A673 (cell line): ENCODE data around the gene SLX4IP. TPM values are rescaled to one million over a fixed set of nuclear protein-coding genes. Genes with fewer than 3 reads are reported as not detected.

ENCODE experiments used
- BruUV-seq: library from RNA; stranded (reverse); fragments of 400-500 nt; replicated peaks from 2 replicates; lab custom pipeline; 2021; lab: Mats Ljungman, UMichigan
- CTCF ChIA-PET: fragments of 300-600 bp; sonication (Branson Sonifier 250); formaldehyde crosslinking; loops from one replicate; lab custom pipeline; 2022; ENCODE audit warnings: antibody characterized with exemption; lab: Charles Lee
- POLR2A ChIA-PET: fragments of 300-600 bp; sonication (Branson Sonifier 250); formaldehyde crosslinking; loops from one replicate; lab custom pipeline; 2022; ENCODE audit warnings: antibody characterized with exemption; ENCODE audit not compliant: low non-redundant PET; lab: Charles Lee
- DNase-seq: peaks from one replicate; pipeline ENCODE4 v3.0.0-alpha.2; 2015; ENCODE audit warnings: low spot score
- H3K27ac ChIP-seq: fragments of 200-600 bp; sonication (generic); 2 replicates; pipeline ENCODE4 v1.5.1; 2016; ENCODE audit warnings: mixed run types, low read depth, mild to moderate bottlenecking, mixed read lengths, antibody characterized with exemption, low read length; ENCODE audit not compliant: poor library complexity, severe bottlenecking
- H3K27me3 ChIP-seq: fragments of 200-600 bp; sonication (generic); replicated peaks from 2 replicates; pipeline ENCODE4 v1.6.1; 2017; ENCODE audit warnings: mixed run types, low read depth, mild to moderate bottlenecking, mixed read lengths, antibody characterized with exemption, low read length; ENCODE audit not compliant: insufficient read depth, poor library complexity
- H3K36me3 ChIP-seq: fragments of 200-600 bp; sonication (generic); 2 replicates; pipeline ENCODE4 v1.6.1; 2016; ENCODE audit warnings: mixed run types, mild to moderate bottlenecking, mixed read lengths, antibody characterized with exemption, low read length; ENCODE audit not compliant: insufficient read depth, poor library complexity, severe bottlenecking
- H3K4me1 ChIP-seq: fragments of 200-600 bp; sonication (generic); 2 replicates; pipeline ENCODE4 v1.6.1; 2017; ENCODE audit warnings: mixed run types, mild to moderate bottlenecking, mixed read lengths, antibody characterized with exemption, low read length; ENCODE audit not compliant: insufficient read depth, poor library complexity, severe bottlenecking
- H3K4me3 ChIP-seq: fragments of 200-600 bp; sonication (generic); 2 replicates; pipeline ENCODE4 v1.5.1; 2016; ENCODE audit warnings: low read depth, mixed run types, mild to moderate bottlenecking, mixed read lengths, low read length; ENCODE audit not compliant: poor library complexity, severe bottlenecking
- H3K9me3 ChIP-seq: fragments of 200-600 bp; sonication (generic); 2 replicates; pipeline ENCODE4 v1.6.1; 2016; ENCODE audit warnings: mixed run types, low read depth, mild to moderate bottlenecking, mixed read lengths, antibody characterized with exemption, low read length; ENCODE audit not compliant: poor library complexity, severe bottlenecking
- EZH2 ChIP-seq: fragments of 200-600 bp; sonication (generic); IDR thresholded peaks from 2 replicates; pipeline ENCODE4 v1.6.1; 2017; ENCODE audit warnings: borderline replicate concordance, low read depth, mild to moderate bottlenecking, mixed read lengths, antibody characterized with exemption, low read length; ENCODE audit not compliant: poor library complexity, severe bottlenecking
- intact Hi-C: fragments of 100-400 bp; cut with micrococcal nuclease; formaldehyde crosslinking; loops from one replicate; pipeline ENCODE4 v1.10.0; 2022; ENCODE audit not compliant: unreplicated experiment
- total RNA-seq: library from RNA; stranded (reverse); gene quantifications from 2 replicates; pipeline ENCODE4 v1.2.3, GENCODE V29; 2021
- TF ChIP-seq, protein P1 (sequence below): fragments of 300-800, 200-600 bp; sonication (generic); conservative IDR thresholded peaks from 2 replicates; pipeline ENCODE4 v1.5.1; 2017; ENCODE audit warnings: low read depth, mild to moderate bottlenecking, antibody characterized with exemption, low read length, moderate library complexity, mixed read lengths

Gene SLX4IP
- total RNA-seq, 1 experiment from 2014 or later: 9.8 TPM

DNA sequence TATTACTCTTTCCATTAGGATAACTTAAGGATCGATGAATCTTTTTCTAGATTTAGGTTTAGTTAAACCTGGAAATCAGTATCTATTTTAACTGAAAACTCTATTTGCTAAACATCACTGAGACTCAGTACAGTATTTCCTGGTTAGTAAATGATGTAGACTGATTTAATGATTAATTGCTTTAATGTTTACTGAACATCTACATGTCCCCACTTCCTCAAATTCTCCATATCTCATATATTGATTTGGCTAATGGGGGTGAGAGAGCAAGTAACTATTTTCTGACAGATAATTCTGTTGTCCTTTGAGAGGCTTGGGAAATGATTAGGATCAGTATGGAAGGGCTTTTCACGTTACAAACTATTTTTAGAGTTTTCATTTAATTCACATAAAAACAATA, 11.4 kb upstream of the SLX4IP start:
- ChIA-PET CTCF (no interaction called here), POLR2A (no interaction called here)
- no TSS peak for BruUV-seq
- no peaks in the 10 kb centered on the region for H3K9me3 ChIP-seq
- no peak for TF ChIP-seq EZH2
- TF ChIP-seq, protein P1, sequence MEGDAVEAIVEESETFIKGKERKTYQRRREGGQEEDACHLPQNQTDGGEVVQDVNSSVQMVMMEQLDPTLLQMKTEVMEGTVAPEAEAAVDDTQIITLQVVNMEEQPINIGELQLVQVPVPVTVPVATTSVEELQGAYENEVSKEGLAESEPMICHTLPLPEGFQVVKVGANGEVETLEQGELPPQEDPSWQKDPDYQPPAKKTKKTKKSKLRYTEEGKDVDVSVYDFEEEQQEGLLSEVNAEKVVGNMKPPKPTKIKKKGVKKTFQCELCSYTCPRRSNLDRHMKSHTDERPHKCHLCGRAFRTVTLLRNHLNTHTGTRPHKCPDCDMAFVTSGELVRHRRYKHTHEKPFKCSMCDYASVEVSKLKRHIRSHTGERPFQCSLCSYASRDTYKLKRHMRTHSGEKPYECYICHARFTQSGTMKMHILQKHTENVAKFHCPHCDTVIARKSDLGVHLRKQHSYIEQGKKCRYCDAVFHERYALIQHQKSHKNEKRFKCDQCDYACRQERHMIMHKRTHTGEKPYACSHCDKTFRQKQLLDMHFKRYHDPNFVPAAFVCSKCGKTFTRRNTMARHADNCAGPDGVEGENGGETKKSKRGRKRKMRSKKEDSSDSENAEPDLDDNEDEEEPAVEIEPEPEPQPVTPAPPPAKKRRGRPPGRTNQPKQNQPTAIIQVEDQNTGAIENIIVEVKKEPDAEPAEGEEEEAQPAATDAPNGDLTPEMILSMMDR: no peak
- no peak overlapping the region for H3K27ac ChIP-seq
- peaks cover 25% of the 10 kb centered on the region for H3K4me1 ChIP-seq
- no peak overlapping the region for H3K4me3 ChIP-seq
- intact Hi-C loops: loop anchor here (10.0 kb wide), 2 partner anchors 329 to 809 kb away; no protein-coding TSS in a partner anchor
- peaks cover 16% of the 10 kb centered on the region for H3K36me3 ChIP-seq
- DNase-seq: no peak
- H3K27me3 ChIP-seq: no peaks in the 10 kb centered on the region

DNA sequence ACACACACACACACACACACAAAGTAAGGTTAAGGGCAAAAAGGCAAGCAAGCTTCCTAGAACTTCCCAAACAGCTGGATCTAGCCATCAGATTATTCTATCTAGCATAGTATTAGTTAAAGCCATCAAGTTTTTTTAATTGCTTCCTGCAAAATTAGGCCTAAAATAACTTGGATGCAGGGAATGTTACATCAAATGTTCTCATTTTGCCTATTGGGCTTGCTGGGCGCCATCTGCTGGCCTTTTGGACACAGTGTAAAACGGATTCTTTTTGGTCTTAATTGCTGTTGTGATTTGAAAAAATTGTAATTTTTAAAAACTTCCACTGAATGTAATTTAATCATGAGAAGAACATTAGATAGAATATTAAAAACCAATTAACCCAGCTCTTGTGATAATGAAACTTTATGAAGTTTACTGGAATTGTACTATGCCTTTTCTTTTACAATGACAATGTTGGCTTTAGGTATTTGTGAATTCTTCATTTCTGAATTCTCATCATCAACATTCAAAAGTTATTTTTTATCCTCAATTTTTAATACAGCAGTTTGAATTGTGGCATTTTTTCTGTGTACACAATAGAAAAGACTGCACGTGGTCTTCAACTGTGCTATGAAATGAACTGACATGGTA, 7.9 kb upstream of the SLX4IP start:
- ChIA-PET CTCF (interaction anchor here (0.6 to 0.7 kb wide), 5 partner anchors 13 to 1005 kb away, joined by 3 to 10 read pairs (median 4); no protein-coding TSS in a partner anchor), POLR2A (no interaction called here)
- BruUV-seq: no TSS peak
- intact Hi-C loops: loop anchor here (1.0 to 10.0 kb wide), 3 partner anchors 332 to 812 kb away; no protein-coding TSS in a partner anchor
- Histone ChIP-seq H3K9me3 (no peaks in the 10 kb centered on the region), H3K4me3 (no peak overlapping the region), H3K36me3 (peaks cover 8% of the 10 kb centered on the region), H3K27me3 (no peaks in the 10 kb centered on the region), H3K27ac (peak overlapping the region; percentile 21), H3K4me1 (peaks cover 49% of the 10 kb centered on the region)
- peak; percentile 81 for DNase-seq
- no peak for TF ChIP-seq EZH2
- TF ChIP-seq, protein P1: peak; percentile 96

DNA sequence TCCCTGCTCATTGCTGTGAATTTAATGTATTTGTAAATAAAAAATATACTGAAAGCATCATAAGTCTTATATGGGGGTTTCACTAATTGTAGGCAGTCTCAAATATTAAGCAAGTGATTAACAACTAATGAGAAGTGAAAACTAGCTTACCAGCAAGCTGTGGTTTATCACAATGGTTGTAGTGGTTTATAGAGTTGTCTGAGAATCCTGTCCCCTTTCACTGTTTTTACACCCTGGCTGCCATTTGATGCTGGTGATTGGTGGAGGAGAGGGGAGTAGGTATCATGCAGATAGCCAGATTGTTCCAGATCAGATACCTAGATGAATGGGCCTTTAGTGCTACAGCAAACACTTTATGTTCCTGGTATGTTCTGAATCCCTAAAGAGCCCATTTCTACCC, 7.1 kb upstream of the SLX4IP start:
- Histone ChIP-seq H3K36me3 (peaks cover 8% of the 10 kb centered on the region), H3K4me3 (no peak overlapping the region), H3K27ac (no peak overlapping the region), H3K9me3 (no peaks in the 10 kb centered on the region), H3K27me3 (no peaks in the 10 kb centered on the region), H3K4me1 (peaks cover 57% of the 10 kb centered on the region)
- no peak for DNase-seq
- intact Hi-C loops: loop anchor here (10.0 kb wide), 2 partner anchors 333 to 813 kb away; no protein-coding TSS in a partner anchor
- CTCF ChIA-PET: no interaction called here
- BruUV-seq: no TSS peak
- POLR2A ChIA-PET: no interaction called here
- TF ChIP-seq EZH2: no peak
- TF ChIP-seq, protein P1: no peak
